ENCODE results near the gene CREBBP. TPM values are rescaled to one million over a fixed set of nuclear protein-coding genes. Genes with fewer than 3 reads are reported as not detected.

The CREBBP gene
- total and polyA plus RNA-seq, 2 donors (not counting 1 experiment from before 2014, with no cell fraction given) = 6.1 to 22.6 TPM

DNA sequence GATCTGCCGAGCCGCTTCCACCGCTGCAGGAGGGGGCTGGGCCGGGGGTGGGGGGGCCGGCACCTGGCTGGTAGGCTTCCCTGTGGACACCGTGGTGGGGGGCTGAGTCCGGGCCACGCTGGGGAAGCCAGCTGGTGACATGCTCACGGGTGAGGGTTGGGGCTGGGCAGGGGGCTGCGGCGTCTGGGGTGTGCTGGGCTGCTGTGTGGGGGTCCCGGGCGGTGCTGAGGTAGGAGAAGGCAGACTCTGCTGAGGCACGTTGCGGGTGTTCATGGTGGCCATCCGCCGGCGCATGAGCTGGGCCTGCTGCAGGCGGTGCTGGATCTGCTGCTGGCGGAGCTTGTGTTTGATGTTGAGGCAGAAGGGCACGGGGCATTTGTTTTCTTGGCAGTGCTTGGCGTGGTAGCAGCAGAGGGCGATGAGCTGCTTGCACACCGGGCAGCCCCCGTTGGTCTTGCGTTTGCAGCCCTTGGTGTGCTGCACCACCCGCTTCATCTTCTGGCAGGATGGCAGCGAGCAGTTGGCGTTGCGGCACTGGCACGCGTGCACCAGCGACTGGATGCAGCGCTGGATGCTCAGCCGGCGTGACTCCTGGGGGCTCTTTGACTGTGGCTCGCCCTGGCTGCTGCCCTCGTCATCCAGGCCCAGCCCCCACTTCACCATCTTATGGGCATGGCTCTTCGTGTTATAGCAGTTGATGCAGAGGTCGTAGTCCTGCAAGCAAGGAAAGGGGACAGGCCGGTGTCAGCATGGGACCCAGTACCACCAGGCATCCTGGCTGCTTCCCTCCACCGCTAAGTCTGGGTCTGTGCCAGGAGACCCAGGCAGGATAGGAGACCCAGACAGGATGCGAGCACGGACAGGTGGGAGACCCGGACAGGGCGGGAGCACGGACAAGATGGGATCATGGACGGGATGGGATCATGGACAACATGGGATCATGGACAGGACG is 151.1 kb downstream of the CREBBP start:
- no peaks in the 10 kb centered on the region for H3K27me3 ChIP-seq (ENCODE audit: control insufficient read depth, insufficient read depth, low read length)
- no peak overlapping the region for H3K4me3 ChIP-seq (replicated peaks in 1 of 4; ENCODE audit: control extremely low read depth in 1 of 4, insufficient read depth in 1 of 4, low read depth in 3 of 4, low read length in 4 of 4)
- peaks cover 37% of the 10 kb centered on the region for H3K36me3 ChIP-seq (ENCODE audit: control insufficient read depth, insufficient read depth, low read length)
- no peaks in the 10 kb centered on the region for H3K9me3 ChIP-seq (ENCODE audit: control insufficient read depth, insufficient read depth, low read depth, low read length)
- DNase-seq (ENCODE audit: low read depth in 2 of 2) = no peak
- no peak overlapping the region for H2AFZ ChIP-seq (ENCODE audit: low read length)
- H3K4me1 ChIP-seq (ENCODE audit: control insufficient read depth, extremely low read depth, insufficient read depth, low read length) = no peaks in the 10 kb centered on the region
- H3K79me2 ChIP-seq (ENCODE audit: control insufficient read depth, insufficient read depth, low read length) = no peaks in the 10 kb centered on the region
- no peak overlapping the region for H3K9ac ChIP-seq (ENCODE audit: insufficient read depth, low read length)
- H3K4me2 ChIP-seq (ENCODE audit: extremely low read depth, insufficient read depth, low read length) = no peak overlapping the region
- TF ChIP-seq EZH2 (IDR thresholded peaks at IDR 0.05; ENCODE audit: low read length, missing control alignments) = no peak
- TF ChIP-seq, protein P1, sequence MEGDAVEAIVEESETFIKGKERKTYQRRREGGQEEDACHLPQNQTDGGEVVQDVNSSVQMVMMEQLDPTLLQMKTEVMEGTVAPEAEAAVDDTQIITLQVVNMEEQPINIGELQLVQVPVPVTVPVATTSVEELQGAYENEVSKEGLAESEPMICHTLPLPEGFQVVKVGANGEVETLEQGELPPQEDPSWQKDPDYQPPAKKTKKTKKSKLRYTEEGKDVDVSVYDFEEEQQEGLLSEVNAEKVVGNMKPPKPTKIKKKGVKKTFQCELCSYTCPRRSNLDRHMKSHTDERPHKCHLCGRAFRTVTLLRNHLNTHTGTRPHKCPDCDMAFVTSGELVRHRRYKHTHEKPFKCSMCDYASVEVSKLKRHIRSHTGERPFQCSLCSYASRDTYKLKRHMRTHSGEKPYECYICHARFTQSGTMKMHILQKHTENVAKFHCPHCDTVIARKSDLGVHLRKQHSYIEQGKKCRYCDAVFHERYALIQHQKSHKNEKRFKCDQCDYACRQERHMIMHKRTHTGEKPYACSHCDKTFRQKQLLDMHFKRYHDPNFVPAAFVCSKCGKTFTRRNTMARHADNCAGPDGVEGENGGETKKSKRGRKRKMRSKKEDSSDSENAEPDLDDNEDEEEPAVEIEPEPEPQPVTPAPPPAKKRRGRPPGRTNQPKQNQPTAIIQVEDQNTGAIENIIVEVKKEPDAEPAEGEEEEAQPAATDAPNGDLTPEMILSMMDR (conservative IDR thresholded peaks at IDR 0.05 in 1 of 2, IDR thresholded peaks at IDR 0.05 in 1 of 2; ENCODE audit: low read depth in 1 of 2, low read length in 2 of 2) = no peak
- peaks cover 2% of the 10 kb centered on the region for H4K20me1 ChIP-seq (ENCODE audit: control insufficient read depth, extremely low read depth, insufficient read depth, low read length)
- H3K27ac ChIP-seq (ENCODE audit: insufficient read depth, low read length) = no peak overlapping the region

DNA sequence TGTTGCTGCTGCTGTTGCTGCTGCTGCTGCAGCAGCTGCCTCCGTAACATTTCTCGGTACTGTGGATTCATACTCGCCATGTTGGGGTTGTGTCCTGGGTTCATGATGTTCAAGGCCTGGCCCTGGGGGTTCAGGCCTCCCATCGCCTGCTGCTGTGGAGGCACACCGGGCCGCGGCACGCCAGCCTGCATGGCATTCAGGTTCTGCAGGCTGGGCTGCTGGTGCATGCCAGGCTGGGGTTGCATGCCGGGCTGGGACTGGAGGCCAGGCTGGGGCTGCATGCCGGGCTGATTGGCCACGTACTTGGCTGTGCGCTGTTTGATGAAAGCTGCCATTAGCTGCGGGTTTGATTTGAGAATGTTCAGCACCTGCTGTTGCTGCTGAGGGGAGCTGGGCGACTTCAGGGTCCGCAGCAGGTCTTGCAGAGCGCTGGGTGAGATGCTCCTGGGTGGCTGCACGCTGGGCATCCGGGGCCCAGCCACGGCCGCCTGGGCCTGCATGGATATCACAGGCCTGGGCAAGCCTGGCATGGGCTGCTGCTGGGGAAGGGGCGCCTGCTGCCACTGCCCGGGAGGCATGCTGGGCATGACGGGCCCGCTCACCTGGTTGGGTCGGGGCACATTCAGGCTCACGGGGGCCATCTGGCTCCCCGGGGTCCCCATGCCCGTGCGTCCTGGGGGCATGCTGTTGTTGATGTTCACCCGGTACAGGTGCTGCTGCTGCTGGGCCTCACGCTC is 151.9 kb downstream of the CREBBP start:
- Histone ChIP-seq H3K4me3 (replicated peaks in 1 of 4; ENCODE audit: control extremely low read depth in 1 of 4, insufficient read depth in 1 of 4, low read depth in 3 of 4, low read length in 4 of 4) (no peak overlapping the region), H3K27ac (ENCODE audit: insufficient read depth, low read length) (no peak overlapping the region), H3K36me3 (ENCODE audit: control insufficient read depth, insufficient read depth, low read length) (peaks cover 32% of the 10 kb centered on the region), H3K9me3 (ENCODE audit: control insufficient read depth, insufficient read depth, low read depth, low read length) (no peaks in the 10 kb centered on the region), H3K79me2 (ENCODE audit: control insufficient read depth, insufficient read depth, low read length) (no peaks in the 10 kb centered on the region), H3K4me1 (ENCODE audit: control insufficient read depth, extremely low read depth, insufficient read depth, low read length) (no peaks in the 10 kb centered on the region), H2AFZ (ENCODE audit: low read length) (no peak overlapping the region), H3K4me2 (ENCODE audit: extremely low read depth, insufficient read depth, low read length) (no peak overlapping the region), H4K20me1 (ENCODE audit: control insufficient read depth, extremely low read depth, insufficient read depth, low read length) (peaks cover 2% of the 10 kb centered on the region), H3K27me3 (ENCODE audit: control insufficient read depth, insufficient read depth, low read length) (no peaks in the 10 kb centered on the region), H3K9ac (ENCODE audit: insufficient read depth, low read length) (no peak overlapping the region)
- no peak for DNase-seq (ENCODE audit: low read depth in 2 of 2)
- no peak for TF ChIP-seq EZH2 (IDR thresholded peaks at IDR 0.05; ENCODE audit: low read length, missing control alignments)
- TF ChIP-seq, protein P1 (conservative IDR thresholded peaks at IDR 0.05 in 1 of 2, IDR thresholded peaks at IDR 0.05 in 1 of 2; ENCODE audit: low read depth in 1 of 2, low read length in 2 of 2) = no peak

DNA sequence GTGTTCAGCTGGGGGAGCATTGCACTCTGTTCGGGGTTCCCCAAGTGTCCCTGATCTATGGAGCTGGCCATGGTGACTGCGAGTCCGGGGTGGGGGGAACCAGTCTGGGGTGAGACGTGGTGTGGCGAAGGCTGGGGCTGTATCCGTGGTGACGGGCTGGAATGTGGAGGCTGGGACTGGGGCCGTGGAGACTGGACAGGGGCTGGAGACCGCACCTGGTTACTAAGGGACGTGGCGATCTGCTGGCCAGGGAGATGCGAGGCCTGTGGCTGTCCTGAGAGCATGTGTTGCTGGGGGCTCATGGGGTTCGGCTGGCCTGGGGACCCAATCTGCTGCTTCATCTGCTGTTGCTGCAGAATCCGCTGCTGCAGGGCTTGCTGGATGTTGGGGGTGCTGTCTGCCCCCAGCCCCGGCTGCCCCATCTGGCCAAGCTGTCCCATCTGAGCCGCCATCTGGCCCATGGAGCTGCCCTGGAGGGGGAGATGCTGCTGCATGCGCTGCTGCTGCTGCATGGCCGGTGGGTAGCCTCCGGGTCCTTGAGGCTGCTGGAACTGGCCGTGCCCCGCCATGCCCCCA is 152.6 kb downstream of the CREBBP start:
- Histone ChIP-seq H3K79me2 (ENCODE audit: control insufficient read depth, insufficient read depth, low read length) (no peaks in the 10 kb centered on the region), H3K4me2 (ENCODE audit: extremely low read depth, insufficient read depth, low read length) (no peak overlapping the region), H2AFZ (ENCODE audit: low read length) (no peak overlapping the region), H3K9ac (ENCODE audit: insufficient read depth, low read length) (no peak overlapping the region), H3K36me3 (ENCODE audit: control insufficient read depth, insufficient read depth, low read length) (peaks cover 32% of the 10 kb centered on the region), H3K27me3 (ENCODE audit: control insufficient read depth, insufficient read depth, low read length) (no peaks in the 10 kb centered on the region), H3K4me3 (replicated peaks in 1 of 4; ENCODE audit: control extremely low read depth in 1 of 4, insufficient read depth in 1 of 4, low read depth in 3 of 4, low read length in 4 of 4) (no peak overlapping the region), H3K27ac (ENCODE audit: insufficient read depth, low read length) (no peak overlapping the region), H4K20me1 (ENCODE audit: control insufficient read depth, extremely low read depth, insufficient read depth, low read length) (peaks cover 2% of the 10 kb centered on the region), H3K4me1 (ENCODE audit: control insufficient read depth, extremely low read depth, insufficient read depth, low read length) (no peaks in the 10 kb centered on the region), H3K9me3 (ENCODE audit: control insufficient read depth, insufficient read depth, low read depth, low read length) (no peaks in the 10 kb centered on the region)
- DNase-seq (ENCODE audit: low read depth in 2 of 2) = no peak
- TF ChIP-seq, protein P1 (conservative IDR thresholded peaks at IDR 0.05 in 1 of 2, IDR thresholded peaks at IDR 0.05 in 1 of 2; ENCODE audit: low read depth in 1 of 2, low read length in 2 of 2) = no peak
- no peak for TF ChIP-seq EZH2 (IDR thresholded peaks at IDR 0.05; ENCODE audit: low read length, missing control alignments)
